Measurements from ENCODE around the gene NOC4L. TPM values are rescaled to one million over a fixed set of nuclear protein-coding genes. Genes with fewer than 3 reads are reported as not detected.
A peak's percentile ranks its signal among the peaks of the same experiment; 100 is the strongest.

Gene NOC4L
- total RNA-seq, 1 donor from 2014 or later = 36.4 TPM

DNA sequence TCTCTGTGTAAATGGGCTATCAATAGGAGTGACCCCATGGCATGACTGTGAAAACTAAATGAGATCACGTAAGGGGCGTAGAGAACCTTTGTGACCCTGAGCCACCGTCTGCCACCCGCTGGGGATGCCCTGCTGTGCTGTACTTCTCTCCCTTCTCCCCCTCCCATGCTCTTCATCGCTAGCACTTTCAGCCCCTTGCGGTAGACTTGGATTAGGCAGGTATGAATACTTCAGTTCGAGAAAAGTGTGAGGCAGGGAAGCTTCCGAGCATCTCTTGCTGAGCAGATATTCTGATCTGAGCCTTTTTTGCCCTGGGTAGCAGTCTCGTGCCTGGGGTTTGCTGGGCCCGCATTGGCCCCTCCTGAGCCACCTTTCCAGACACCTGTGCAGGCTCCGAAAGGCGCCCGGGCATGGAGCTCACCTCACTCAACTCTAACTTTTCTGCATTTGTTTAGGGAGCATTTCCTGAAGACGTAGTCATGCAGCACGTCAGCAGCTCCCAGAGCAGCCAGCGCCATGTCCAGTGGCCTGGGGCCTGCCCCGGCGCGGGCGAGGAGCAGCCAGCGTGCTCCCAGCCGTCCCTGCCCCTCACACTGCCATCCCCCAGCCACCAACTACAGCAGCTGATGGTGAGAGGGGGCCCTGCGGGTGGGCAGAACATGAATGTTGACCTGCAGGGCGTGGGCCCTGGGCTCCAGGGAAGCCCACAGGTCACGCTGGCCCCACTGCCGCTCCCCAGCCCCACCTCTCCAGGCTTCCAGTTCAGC lies 40.5 kb upstream of the NOC4L start:
- TF ChIP-seq, protein P1, sequence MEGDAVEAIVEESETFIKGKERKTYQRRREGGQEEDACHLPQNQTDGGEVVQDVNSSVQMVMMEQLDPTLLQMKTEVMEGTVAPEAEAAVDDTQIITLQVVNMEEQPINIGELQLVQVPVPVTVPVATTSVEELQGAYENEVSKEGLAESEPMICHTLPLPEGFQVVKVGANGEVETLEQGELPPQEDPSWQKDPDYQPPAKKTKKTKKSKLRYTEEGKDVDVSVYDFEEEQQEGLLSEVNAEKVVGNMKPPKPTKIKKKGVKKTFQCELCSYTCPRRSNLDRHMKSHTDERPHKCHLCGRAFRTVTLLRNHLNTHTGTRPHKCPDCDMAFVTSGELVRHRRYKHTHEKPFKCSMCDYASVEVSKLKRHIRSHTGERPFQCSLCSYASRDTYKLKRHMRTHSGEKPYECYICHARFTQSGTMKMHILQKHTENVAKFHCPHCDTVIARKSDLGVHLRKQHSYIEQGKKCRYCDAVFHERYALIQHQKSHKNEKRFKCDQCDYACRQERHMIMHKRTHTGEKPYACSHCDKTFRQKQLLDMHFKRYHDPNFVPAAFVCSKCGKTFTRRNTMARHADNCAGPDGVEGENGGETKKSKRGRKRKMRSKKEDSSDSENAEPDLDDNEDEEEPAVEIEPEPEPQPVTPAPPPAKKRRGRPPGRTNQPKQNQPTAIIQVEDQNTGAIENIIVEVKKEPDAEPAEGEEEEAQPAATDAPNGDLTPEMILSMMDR (conservative IDR thresholded peaks at IDR 0.05) = no peak
- DNase-seq (ENCODE audit: low read depth, low spot score) = no peak
- Mint-ChIP-seq H3K4me1 (peaks cover 6% of the 10 kb centered on the region), H3K9me3 (no peaks in the 10 kb centered on the region), H3K36me3 (ENCODE audit: low read depth) (peaks cover 4% of the 10 kb centered on the region), H3K27me3 (ENCODE audit: low read depth) (no peaks in the 10 kb centered on the region), H3K4me3 (no peak overlapping the region), H3K27ac (ENCODE audit: unreplicated experiment) (peak overlapping the region; percentile 59)

- TF ChIP-seq, protein P1 (conservative IDR thresholded peaks at IDR 0.05) = no peak
- no peak for DNase-seq (ENCODE audit: low read depth, low spot score)
- Mint-ChIP-seq H3K27ac (ENCODE audit: unreplicated experiment) (no peak overlapping the region), H3K4me1 (peaks cover 8% of the 10 kb centered on the region), H3K36me3 (ENCODE audit: low read depth) (peaks cover 4% of the 10 kb centered on the region), H3K27me3 (ENCODE audit: low read depth) (no peaks in the 10 kb centered on the region), H3K4me3 (no peak overlapping the region), H3K9me3 (no peaks in the 10 kb centered on the region)
Observed at GRCh38 chr12:132105467-132105866, 38.8 kb upstream of the NOC4L start.

DNA sequence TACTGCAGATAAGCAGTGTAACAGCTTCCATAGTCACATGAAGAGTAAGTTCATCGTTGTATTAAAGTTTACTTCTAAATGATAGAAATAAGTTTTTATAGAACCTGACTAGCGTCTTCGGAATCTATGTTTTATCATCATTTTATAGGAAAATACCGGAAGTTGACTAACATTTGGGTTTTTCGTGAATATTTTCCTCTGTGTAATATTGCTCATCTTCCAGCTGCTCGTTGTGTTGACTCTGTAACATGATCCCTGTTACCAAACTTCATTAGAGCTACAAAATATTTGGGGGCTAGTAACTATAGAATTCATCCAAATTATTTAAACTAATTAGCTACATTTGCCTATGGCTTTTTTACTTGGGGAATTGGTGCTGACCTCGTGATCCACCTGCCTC lies 37.3 kb upstream of the NOC4L start:
- Mint-ChIP-seq H3K27me3 (ENCODE audit: low read depth) (no peaks in the 10 kb centered on the region), H3K9me3 (no peaks in the 10 kb centered on the region), H3K4me3 (no peak overlapping the region), H3K4me1 (peaks cover 8% of the 10 kb centered on the region), H3K36me3 (ENCODE audit: low read depth) (peaks cover 4% of the 10 kb centered on the region), H3K27ac (ENCODE audit: unreplicated experiment) (no peak overlapping the region)
- TF ChIP-seq, protein P1 (conservative IDR thresholded peaks at IDR 0.05) = no peak
- DNase-seq (ENCODE audit: low read depth, low spot score) = no peak

DNA sequence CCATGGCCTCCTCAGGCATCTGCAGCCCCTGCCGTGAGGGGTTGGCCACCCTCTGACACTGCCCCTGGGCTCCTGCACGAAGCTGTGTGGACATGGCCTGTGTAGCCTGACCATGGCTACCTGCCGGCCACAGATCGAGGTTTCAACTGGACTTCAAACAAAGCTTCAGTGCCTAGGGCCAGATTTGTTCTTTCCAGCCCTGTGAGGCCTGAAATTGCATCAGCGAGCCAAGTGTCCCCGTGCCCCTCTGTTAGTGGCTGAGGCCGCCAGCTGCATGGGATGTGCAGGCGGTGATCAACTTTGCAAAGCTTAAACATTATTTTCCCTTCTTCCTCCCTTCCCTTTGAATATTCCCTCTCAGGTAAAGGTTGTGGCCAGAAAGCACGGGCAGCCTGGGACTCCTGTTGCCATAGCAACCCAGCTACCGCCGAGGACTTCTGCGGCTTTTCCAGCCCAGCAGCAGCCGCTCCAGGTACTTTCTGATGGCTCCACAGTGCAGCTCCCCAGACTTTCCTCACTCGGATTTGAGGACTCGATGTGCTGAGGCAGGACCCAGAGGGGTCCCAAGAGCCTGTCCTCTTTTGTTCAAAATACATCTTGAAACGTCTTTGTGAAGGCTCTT lies 35.9 kb upstream of the NOC4L start:
- no peak overlapping the region for H3K4me3 Mint-ChIP-seq
- H3K27me3 Mint-ChIP-seq (ENCODE audit: low read depth) = no peaks in the 10 kb centered on the region
- DNase-seq (ENCODE audit: low read depth, low spot score) = no peak
- H3K36me3 Mint-ChIP-seq (ENCODE audit: low read depth) = peaks cover 4% of the 10 kb centered on the region
- H3K27ac Mint-ChIP-seq (ENCODE audit: unreplicated experiment) = no peak overlapping the region
- peaks cover 8% of the 10 kb centered on the region for H3K4me1 Mint-ChIP-seq
- TF ChIP-seq, protein P1 (conservative IDR thresholded peaks at IDR 0.05) = no peak
- no peaks in the 10 kb centered on the region for H3K9me3 Mint-ChIP-seq

- peaks cover 8% of the 10 kb centered on the region for H3K4me1 Mint-ChIP-seq
- no peak overlapping the region for H3K4me3 Mint-ChIP-seq
- H3K36me3 Mint-ChIP-seq (ENCODE audit: low read depth) = peaks cover 4% of the 10 kb centered on the region
- no peaks in the 10 kb centered on the region for H3K9me3 Mint-ChIP-seq
- no peaks in the 10 kb centered on the region for H3K27me3 Mint-ChIP-seq (ENCODE audit: low read depth)
- no peak overlapping the region for H3K27ac Mint-ChIP-seq (ENCODE audit: unreplicated experiment)
- TF ChIP-seq, protein P1 (conservative IDR thresholded peaks at IDR 0.05) = no peak
- no peak for DNase-seq (ENCODE audit: low read depth, low spot score)
Observed at GRCh38 chr12:132109741-132110140, 34.5 kb upstream of the NOC4L start.

Data from neural crest cell (in vitro differentiated cells).